Stimulated activated CD8-positive, alpha-beta memory T cell treated with anti-CD3 and anti-CD28 coated beads, Interleukin-15, amount 100 ng/mL, for 1 hour (primary cell): ENCODE measurements around the gene REELD1.

Experiments used
- DNase-seq: peaks from one replicate; pipeline ENCODE4 v3.0.0-alpha.2; 2020; ENCODE audit warnings: low read depth

Gene REELD1

GRCh38 chr4:146224326-146224966 is 10.1 kb downstream of the REELD1 start:
- no peak for DNase-seq

GRCh38 chr4:146229406-146229805 is 15.1 kb downstream of the REELD1 start:
- DNase-seq = no peak

- DNase-seq = no peak
Measured at GRCh38 chr4:146232131-146232722, 17.9 kb downstream of the REELD1 start.

- DNase-seq = no peak
Measured at GRCh38 chr4:146235654-146236177, 21.4 kb downstream of the REELD1 start.

GRCh38 chr4:146236216-146236615 is 21.9 kb downstream of the REELD1 start:
- DNase-seq = no peak

GRCh38 chr4:146237092-146237491 is 22.8 kb downstream of the REELD1 start:
- DNase-seq = no peak

- no peak for DNase-seq
Measured at GRCh38 chr4:146238107-146238506, 23.8 kb downstream of the REELD1 start.

GRCh38 chr4:146243141-146243882 is 29.0 kb downstream of the REELD1 start:
- peak; percentile 24 for DNase-seq

- DNase-seq = no peak
Measured at GRCh38 chr4:146243883-146244277, 29.5 kb downstream of the REELD1 start.

GRCh38 chr4:146244496-146244895 is 30.2 kb downstream of the REELD1 start:
- DNase-seq = no peak

- DNase-seq = no peak
Measured at GRCh38 chr4:146245246-146245645, 30.9 kb downstream of the REELD1 start.

GRCh38 chr4:146245850-146246249 is 31.5 kb downstream of the REELD1 start:
- no peak for DNase-seq

- no peak for DNase-seq
Measured at GRCh38 chr4:146246381-146246780, 32.0 kb downstream of the REELD1 start.

- DNase-seq = no peak
Measured at GRCh38 chr4:146247356-146247755, 33.0 kb downstream of the REELD1 start.

GRCh38 chr4:146252969-146253611 is 38.8 kb downstream of the REELD1 start:
- DNase-seq = no peak

- DNase-seq = no peak
Measured at GRCh38 chr4:146255463-146255862, 41.1 kb downstream of the REELD1 start.

- DNase-seq = no peak
Measured at GRCh38 chr4:146255874-146256273, 41.5 kb downstream of the REELD1 start.

- DNase-seq = no peak
Measured at GRCh38 chr4:146256328-146256727, 42.0 kb downstream of the REELD1 start.

GRCh38 chr4:146257511-146257910 is 43.2 kb downstream of the REELD1 start:
- DNase-seq = no peak

GRCh38 chr4:146260521-146260920 is 46.2 kb downstream of the REELD1 start:
- DNase-seq = no peak

- DNase-seq = no peak
Measured at GRCh38 chr4:146261041-146261440, 46.7 kb downstream of the REELD1 start.

GRCh38 chr4:146263793-146264192 is 49.5 kb downstream of the REELD1 start:
- DNase-seq = no peak
